Ovary (tissue), 9 donors: ENCODE results near the gene DXO. TPM values are rescaled to one million over a fixed set of nuclear protein-coding genes. Genes with fewer than 3 reads are reported as not detected.

ENCODE experiments used
- DNase-seq, 5 donors: peaks; one replicate each; pipeline ENCODE4 v3.0.0-alpha.2; 2019 to 2020
- H3K27ac ChIP-seq, 2 donors: fragments of 200-600 bp; one replicate each; pipeline versions ENCODE4 v1.5.1 to v1.8.0; 2019 to 2022
- H3K27me3 ChIP-seq: fragments of 200-600 bp; one replicate; pipeline ENCODE4 v1.8.0; 2022
- H3K36me3 ChIP-seq: fragments of 200-600 bp; sonication (generic); one replicate; pipeline ENCODE4 v1.5.1; 2019
- H3K4me1 ChIP-seq: one replicate; pipeline ENCODE4 v1.8.1; 2013; ENCODE audit warnings: mild to moderate bottlenecking, moderate library complexity; ENCODE audit not compliant: insufficient read depth
- H3K4me3 ChIP-seq: fragments of 200-600 bp; sonication (generic); one replicate; pipeline ENCODE4 v1.5.1; 2017
- H3K9me3 ChIP-seq, 2 donors: fragments of 200-600 bp in 1 of 2; sonication (generic) in 1 of 2; one replicate each; pipeline versions ENCODE4 v1.5.1 to v1.8.1; 2013 to 2019; ENCODE audit warnings: mild to moderate bottlenecking in 1 of 2, moderate library complexity in 1 of 2
- EP300 ChIP-seq: sonication (generic); formaldehyde crosslinking; IDR thresholded peaks from one replicate; pipeline ENCODE4 v1.6.1; 2017; ENCODE audit warnings: antibody characterized with exemption
- POLR2A ChIP-seq: fragments of 450-650 bp; IDR thresholded peaks from one replicate; pipeline ENCODE4 v1.6.1; 2017; ENCODE audit warnings: antibody characterized with exemption, mild to moderate bottlenecking, moderate library complexity
- WGBS, 3 donors: extraction: QIAGEN DNeasy Blood & Tissue Kit in 1 of 3; methylation state at CpG; one replicate each; pipeline versions ENCODE4 v1.1.5 to v1.1.7; 2013 to 2017; 5-methylcytosine and 5-hydroxymethylcytosine counted together
- intact Hi-C, 4 donors: fragments of 100-400 bp; cut with DNase I; formaldehyde crosslinking; loops; one replicate each; pipeline versions ENCODE4 v1.11.0 to v1.15.1; 2022 to 2023
- polyA plus RNA-seq, 2 donors: library from polyadenylated mRNA; stranded (reverse); fragments of 200-250 nt in 1 of 2; fragments of 350-450 nt in 1 of 2; fragmentation: Illumina TruSeq in 1 of 2; extraction: RNeasy Lipid Tissue Mini Kit (QIAGEN cat#74804) in 1 of 2; gene quantifications; one replicate each; pipeline ENCODE4 v1.2.3, GENCODE V29; 2013 to 2014
- total RNA-seq, 7 donors: library from RNA; depleted of rRNA in 2 of 7; stranded (reverse); fragments of >200 nt in 2 of 7; fragmentation: NEBNext Ultra II Directional in 3 of 7; extraction: Animal tissue kit (Norgen Biotek cat#: 25700) in 3 of 7; gene quantifications; one replicate each; pipeline versions ENCODE4 v1.1.0 to v1.2.4, GENCODE V29; 2016 to 2023
- TF ChIP-seq, protein P1 (sequence below), 3 donors: fragments of 450-650 bp in 2 of 3; fragments of 200-600 bp in 1 of 3; IDR thresholded peaks; one replicate each; pipeline versions ENCODE4 v1.5.1 to v1.8.0; 2016 to 2022; ENCODE audit warnings: antibody characterized with exemption in 3 of 3, mild to moderate bottlenecking in 1 of 3
- donor health status: DM: no; HTN: no; CAD: no; lungs with moderate emphysema.
- donor health status: DM: no; HTN: no; CAD: no.
- donor health status: Bipolar disorder and iron deficiency.
- donor health status: DM: yes; HTN: yes; CAD: no.
- donor health status: DM: no; HTN: no; CAD: no.
- donor health status: DM: yes; HTN: yes; CAD: no.

DXO gene
- total and polyA plus RNA-seq, 9 donors = 11.7 to 42.8 (median 26.7) TPM

DNA sequence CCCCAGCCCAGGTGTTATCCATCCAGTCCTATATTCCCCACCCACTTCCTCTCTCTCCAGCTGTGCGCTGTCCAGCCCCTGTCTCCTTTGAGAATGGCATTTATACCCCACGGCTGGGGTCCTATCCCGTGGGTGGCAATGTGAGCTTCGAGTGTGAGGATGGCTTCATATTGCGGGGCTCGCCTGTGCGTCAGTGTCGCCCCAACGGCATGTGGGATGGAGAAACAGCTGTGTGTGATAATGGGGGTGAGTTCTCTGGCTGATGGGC lies 43.3 kb downstream of the DXO start:
- no peak overlapping the region for H3K27ac ChIP-seq
- no peak for DNase-seq
- no peaks in the 10 kb centered on the region for H3K9me3 ChIP-seq
- H3K4me1 ChIP-seq = no peaks in the 10 kb centered on the region
- no peaks in the 10 kb centered on the region for H3K36me3 ChIP-seq
- intact Hi-C loops = no loop called here
- TF ChIP-seq, protein P1, sequence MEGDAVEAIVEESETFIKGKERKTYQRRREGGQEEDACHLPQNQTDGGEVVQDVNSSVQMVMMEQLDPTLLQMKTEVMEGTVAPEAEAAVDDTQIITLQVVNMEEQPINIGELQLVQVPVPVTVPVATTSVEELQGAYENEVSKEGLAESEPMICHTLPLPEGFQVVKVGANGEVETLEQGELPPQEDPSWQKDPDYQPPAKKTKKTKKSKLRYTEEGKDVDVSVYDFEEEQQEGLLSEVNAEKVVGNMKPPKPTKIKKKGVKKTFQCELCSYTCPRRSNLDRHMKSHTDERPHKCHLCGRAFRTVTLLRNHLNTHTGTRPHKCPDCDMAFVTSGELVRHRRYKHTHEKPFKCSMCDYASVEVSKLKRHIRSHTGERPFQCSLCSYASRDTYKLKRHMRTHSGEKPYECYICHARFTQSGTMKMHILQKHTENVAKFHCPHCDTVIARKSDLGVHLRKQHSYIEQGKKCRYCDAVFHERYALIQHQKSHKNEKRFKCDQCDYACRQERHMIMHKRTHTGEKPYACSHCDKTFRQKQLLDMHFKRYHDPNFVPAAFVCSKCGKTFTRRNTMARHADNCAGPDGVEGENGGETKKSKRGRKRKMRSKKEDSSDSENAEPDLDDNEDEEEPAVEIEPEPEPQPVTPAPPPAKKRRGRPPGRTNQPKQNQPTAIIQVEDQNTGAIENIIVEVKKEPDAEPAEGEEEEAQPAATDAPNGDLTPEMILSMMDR (IDR thresholded peaks at IDR 0.05) = no peak
- TF ChIP-seq POLR2A (no peak), EP300 (no peak)
- 70 to 78% (median 76%) methylated on average over 9 of the region's 9 CpGs for WGBS, 3 donors
- no peak overlapping the region for H3K4me3 ChIP-seq
- no peaks in the 10 kb centered on the region for H3K27me3 ChIP-seq

DNA sequence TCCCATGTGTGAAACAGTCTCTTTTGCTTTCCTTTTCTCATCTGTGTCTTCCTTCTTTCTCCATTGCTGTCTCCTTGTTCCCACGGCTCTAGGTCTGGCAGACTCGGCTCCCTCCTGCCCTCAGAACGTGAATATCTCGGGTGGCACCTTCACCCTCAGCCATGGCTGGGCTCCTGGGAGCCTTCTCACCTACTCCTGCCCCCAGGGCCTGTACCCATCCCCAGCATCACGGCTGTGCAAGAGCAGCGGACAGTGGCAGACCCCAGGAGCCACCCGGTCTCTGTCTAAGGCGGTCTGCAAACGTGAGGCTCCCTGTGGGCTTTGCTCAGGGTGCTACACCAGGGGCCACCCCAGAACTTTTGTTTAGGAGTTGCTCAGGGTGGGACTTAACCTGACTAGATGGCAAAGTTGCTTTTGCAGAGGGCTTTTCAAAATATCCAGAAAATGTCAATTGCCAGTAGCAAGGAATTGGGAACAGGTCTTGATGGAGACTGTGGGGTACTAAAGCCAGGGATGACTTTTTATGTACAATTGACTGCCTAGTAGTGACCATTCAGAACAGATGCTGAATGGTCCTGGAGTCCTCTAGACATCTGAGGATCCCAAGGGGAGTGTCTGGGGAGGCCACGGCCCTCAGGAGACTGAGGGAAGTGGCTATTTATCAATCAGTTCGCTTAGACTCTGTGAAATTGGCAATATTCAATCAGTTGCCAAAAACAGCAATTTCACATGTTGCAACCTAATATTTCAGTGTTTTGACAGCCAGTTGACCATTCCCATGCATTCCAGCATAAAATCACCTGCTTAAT lies 43.9 kb downstream of the DXO start:
- no peaks in the 10 kb centered on the region for H3K36me3 ChIP-seq
- TF ChIP-seq EP300 (no peak), POLR2A (no peak)
- TF ChIP-seq, protein P1 (IDR thresholded peaks at IDR 0.05) = no peak
- no peaks in the 10 kb centered on the region for H3K27me3 ChIP-seq
- no peaks in the 10 kb centered on the region for H3K9me3 ChIP-seq
- no peak overlapping the region for H3K4me3 ChIP-seq
- DNase-seq = no peak
- WGBS, 3 donors = 65 to 71% (median 71%) methylated on average over 11 of the region's 11 CpGs
- no peaks in the 10 kb centered on the region for H3K4me1 ChIP-seq
- no peak overlapping the region for H3K27ac ChIP-seq
- intact Hi-C loops = no loop called here

DNA sequence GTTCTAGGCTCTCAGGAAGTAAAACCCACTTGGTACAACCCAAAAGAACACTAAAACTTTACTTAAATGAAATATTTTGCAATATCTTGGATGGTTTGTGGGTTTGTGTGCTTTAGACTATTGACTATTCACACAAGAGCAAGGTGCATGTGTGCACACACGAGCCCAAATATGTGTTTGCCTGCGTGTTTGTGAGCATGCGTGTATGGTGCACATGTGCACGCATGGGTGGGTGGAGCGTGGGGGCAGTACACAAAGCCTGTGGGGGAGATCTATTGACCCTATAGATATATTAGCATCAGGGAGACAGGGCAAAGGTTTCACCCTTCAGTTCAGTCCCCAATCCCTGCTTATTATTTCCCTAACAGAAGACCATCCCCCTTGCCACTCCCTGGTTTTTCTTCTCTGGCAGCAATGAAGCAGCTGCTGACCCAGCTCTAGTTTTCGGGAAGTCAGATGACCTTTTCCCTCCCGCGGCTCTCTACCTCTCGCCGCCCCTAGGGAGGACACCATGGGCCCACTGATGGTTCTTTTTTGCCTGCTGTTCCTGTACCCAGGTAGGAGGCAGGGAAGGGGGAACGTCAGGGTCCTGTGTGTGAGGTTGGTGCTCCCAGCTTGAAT lies 44.6 kb downstream of the DXO start, which contains the start of gene C2:
C2 (plus strand) TSS at position 476 of the 621 bp plus-strand sequence; CDS start at position 512, 36 bp downstream.
- no peaks in the 10 kb centered on the region for H3K9me3 ChIP-seq
- no peaks in the 10 kb centered on the region for H3K36me3 ChIP-seq
- no peak within 1 kb of the TSS for H3K27ac ChIP-seq
- intact Hi-C loops = no loop called here
- no peaks in the 10 kb centered on the region for H3K4me1 ChIP-seq
- no peaks in the 10 kb centered on the region for H3K27me3 ChIP-seq
- TF ChIP-seq, protein P1 (IDR thresholded peaks at IDR 0.05) = no peak
- no peak for TF ChIP-seq POLR2A
- no peak for DNase-seq
- no peak within 1 kb of the TSS for H3K4me3 ChIP-seq
- WGBS, 3 donors = 38 to 44% (median 40%) methylated on average over 11 of the region's 11 CpGs

DNA sequence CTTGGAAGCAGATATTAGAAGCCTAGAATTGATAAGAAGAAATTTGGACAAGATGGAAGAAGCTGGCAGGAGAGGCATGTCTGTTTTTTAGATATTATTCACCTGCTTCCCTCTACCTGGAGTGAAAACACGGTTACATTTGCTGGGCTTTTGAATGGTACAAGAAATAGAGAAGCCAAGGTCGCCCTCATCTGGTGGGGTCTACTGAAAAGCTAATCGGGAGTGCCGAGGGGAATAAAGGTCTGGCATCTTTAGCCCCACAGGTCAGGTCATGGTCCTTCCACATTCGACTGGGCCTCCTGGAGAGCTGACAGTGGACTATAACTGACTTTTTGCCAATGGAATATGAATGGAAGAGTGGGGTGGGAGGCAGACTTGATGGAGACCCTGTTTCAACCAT lies 49.0 kb downstream of the DXO start:
- WGBS, 3 donors = 16 to 18% (median 17%) methylated on average over 5 of the region's 5 CpGs

More for the DNA sequence above, 49.0 kb downstream of the DXO start:
- no peaks in the 10 kb centered on the region for H3K4me1 ChIP-seq
- no peaks in the 10 kb centered on the region for H3K36me3 ChIP-seq
- TF ChIP-seq EP300 = no peak
- no peak for TF ChIP-seq POLR2A
- TF ChIP-seq, protein P1 (IDR thresholded peaks at IDR 0.05) = no peak
- H3K9me3 ChIP-seq = no peaks in the 10 kb centered on the region
- H3K27me3 ChIP-seq = no peaks in the 10 kb centered on the region
- no peak overlapping the region for H3K27ac ChIP-seq
- intact Hi-C loops = no loop called here
- no peak for DNase-seq
- no peak overlapping the region for H3K4me3 ChIP-seq
